ENCODE measurements around the gene MAGI2.
"Not testable (repeated sequence)": the region's sequence is repeated elsewhere in the genome, so short reads cannot be mapped to it uniquely, and the experiment has no call there.

Gene MAGI2

GRCh38 chr7:79055722-79056415 is 397.6 kb downstream of the MAGI2 start:
- no peak for DNase-seq (ENCODE audit: low read depth in 2 of 2)

GRCh38 chr7:79051915-79052314 is 401.6 kb downstream of the MAGI2 start:
- DNase-seq (ENCODE audit: low read depth in 2 of 2) = no peak

GRCh38 chr7:79050603-79051002 is 402.9 kb downstream of the MAGI2 start:
- DNase-seq (ENCODE audit: low read depth in 2 of 2) = peak; percentile 10 to 14

- no peak for DNase-seq (ENCODE audit: low read depth in 2 of 2)
Measured at GRCh38 chr7:79046061-79046460, 407.4 kb downstream of the MAGI2 start.

GRCh38 chr7:79037001-79037400 is 416.5 kb downstream of the MAGI2 start:
- no peak for DNase-seq (ENCODE audit: low read depth in 2 of 2)

- no peak for DNase-seq (ENCODE audit: low read depth in 2 of 2)
Measured at GRCh38 chr7:79036356-79036755, 417.1 kb downstream of the MAGI2 start.

- no peak for DNase-seq (ENCODE audit: low read depth in 2 of 2)
Measured at GRCh38 chr7:79035858-79036257, 417.6 kb downstream of the MAGI2 start.

- DNase-seq (ENCODE audit: low read depth in 2 of 2) = no peak
Measured at GRCh38 chr7:79034730-79035129, 418.7 kb downstream of the MAGI2 start.

- DNase-seq (ENCODE audit: low read depth in 2 of 2) = not testable (repeated sequence)
Measured at GRCh38 chr7:79019711-79020110, 433.8 kb downstream of the MAGI2 start.

- DNase-seq (ENCODE audit: low read depth in 2 of 2) = no peak
Measured at GRCh38 chr7:79011921-79012320, 441.5 kb downstream of the MAGI2 start.

GRCh38 chr7:79009647-79010046 is 443.8 kb downstream of the MAGI2 start:
- DNase-seq (ENCODE audit: low read depth in 2 of 2) = no peak

- DNase-seq (ENCODE audit: low read depth in 2 of 2) = no peak
Measured at GRCh38 chr7:79008786-79009185, 444.7 kb downstream of the MAGI2 start.

GRCh38 chr7:78996013-78996412 is 457.5 kb downstream of the MAGI2 start:
- DNase-seq (ENCODE audit: low read depth in 2 of 2) = no peak

- no peak for DNase-seq (ENCODE audit: low read depth in 2 of 2)
Measured at GRCh38 chr7:78993341-78993740, 460.1 kb downstream of the MAGI2 start.

- no peak for DNase-seq (ENCODE audit: low read depth in 2 of 2)
Measured at GRCh38 chr7:78985509-78985908, 468.0 kb downstream of the MAGI2 start.

- no peak for DNase-seq (ENCODE audit: low read depth in 2 of 2)
Measured at GRCh38 chr7:78983483-78983882, 470.0 kb downstream of the MAGI2 start.

GRCh38 chr7:78970440-78970916 is 483.0 kb downstream of the MAGI2 start:
- DNase-seq (ENCODE audit: low read depth in 2 of 2) = peak; percentile 49 to 55

- no peak for DNase-seq (ENCODE audit: low read depth in 2 of 2)
Measured at GRCh38 chr7:78968951-78969350, 484.5 kb downstream of the MAGI2 start.

- not testable (repeated sequence) for DNase-seq (ENCODE audit: low read depth in 2 of 2)
Measured at GRCh38 chr7:78967561-78967960, 485.9 kb downstream of the MAGI2 start.

- peak in 1 of 2 experiments; percentile 23 for DNase-seq (ENCODE audit: low read depth in 2 of 2)
Measured at GRCh38 chr7:78967046-78967445, 486.4 kb downstream of the MAGI2 start.

GRCh38 chr7:78959477-78959876 is 494.0 kb downstream of the MAGI2 start:
- no peak for DNase-seq (ENCODE audit: low read depth in 2 of 2)

- DNase-seq (ENCODE audit: low read depth in 2 of 2) = no peak
Measured at GRCh38 chr7:78955329-78955728, 498.1 kb downstream of the MAGI2 start.

- DNase-seq (ENCODE audit: low read depth in 2 of 2) = peak in 1 of 2 experiments; percentile 20
Measured at GRCh38 chr7:78953726-78954363, 499.6 kb downstream of the MAGI2 start.
